Spinal cord (tissue), 10 donors: ENCODE data around the gene CHRNA10. TPM values are rescaled to one million over a fixed set of nuclear protein-coding genes. Genes with fewer than 3 reads are reported as not detected.
A peak's percentile ranks its signal among the peaks of the same experiment; 100 is the strongest.
"Not testable (repeated sequence)": the region's sequence is repeated elsewhere in the genome, so short reads cannot be mapped to it uniquely, and the experiment has no call there.

Source experiments
- DNase-seq, 6 donors: peaks; one replicate each; pipeline versions ENCODE4 v3.0.0 to v3.0.0-alpha.2; 2013 to 2015; ENCODE audit warnings: low spot score in 6 of 6, low read depth in 4 of 6
- H3K27ac ChIP-seq: one replicate; pipeline ENCODE4 v1.5.1; 2013; ENCODE audit warnings: low read depth, low read length, control low read depth
- H3K27me3 ChIP-seq: one replicate; pipeline ENCODE4 v1.6.1; 2013; ENCODE audit warnings: low read length; ENCODE audit not compliant: control insufficient read depth, insufficient read depth
- H3K36me3 ChIP-seq: one replicate; pipeline ENCODE4 v1.6.1; 2013; ENCODE audit warnings: low read length; ENCODE audit not compliant: control insufficient read depth, insufficient read depth
- H3K4me1 ChIP-seq: one replicate; pipeline ENCODE4 v1.6.1; 2013; ENCODE audit warnings: low read length; ENCODE audit not compliant: control insufficient read depth, insufficient read depth
- H3K4me3 ChIP-seq: one replicate; pipeline ENCODE4 v1.5.1; 2013; ENCODE audit warnings: low read depth, low read length, control low read depth
- H3K9me3 ChIP-seq: one replicate; pipeline ENCODE4 v1.6.1; 2013; ENCODE audit warnings: low read length; ENCODE audit not compliant: control insufficient read depth, insufficient read depth
- WGBS: methylation state at CpG from one replicate; pipeline ENCODE4 v1.1.5; 2013; ENCODE audit warnings: missing lambda C conversion rate; ENCODE audit not compliant: insufficient coverage; 5-methylcytosine and 5-hydroxymethylcytosine counted together
- polyA plus RNA-seq, 2 donors: library from polyadenylated mRNA; unstranded; fragments of 120-200 nt; gene quantifications; one replicate each; pipeline ENCODE4 v1.2.1, GENCODE V29; 2013; ENCODE audit not compliant: insufficient read length in 2 of 2
- total RNA-seq, 2 donors: library from RNA; depleted of rRNA in 1 of 2; stranded (reverse); fragments of 120-200 nt in 1 of 2; fragments of >200 nt in 1 of 2; gene quantifications; one replicate each; pipeline versions ENCODE4 v1.2.3 to v1.2.4, GENCODE V29; 2013 to 2014
- donor health status: healthy.

The CHRNA10 gene
- total and polyA plus RNA-seq, 4 donors: 0.40 to 2.6 (median 1.5) TPM

DNA sequence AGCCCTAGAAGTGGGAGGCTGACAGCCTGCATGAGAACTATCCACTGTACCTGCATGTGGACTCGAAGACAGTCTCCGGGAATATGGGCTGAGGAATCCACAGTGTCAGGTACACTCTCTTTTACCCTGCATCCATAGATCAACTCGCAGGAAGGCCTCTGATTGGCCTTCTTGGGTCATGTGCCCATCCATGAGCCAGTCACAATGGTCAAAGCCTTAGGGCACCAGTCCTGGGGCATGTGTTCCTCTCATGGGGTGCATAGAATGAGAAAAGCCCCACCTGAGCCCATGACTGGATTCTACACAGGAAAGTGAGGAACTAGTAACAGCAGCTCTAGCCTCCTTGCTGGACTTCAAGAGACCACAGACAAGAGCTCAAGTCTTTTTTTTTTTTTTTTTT, 15.6 kb downstream of the CHRNA10 start:
- Histone ChIP-seq H3K27me3 (no peaks in the 10 kb centered on the region), H3K27ac (no peak overlapping the region), H3K4me1 (no peaks in the 10 kb centered on the region), H3K36me3 (no peaks in the 10 kb centered on the region), H3K4me3 (no peak overlapping the region), H3K9me3 (no peaks in the 10 kb centered on the region)
- no peak for DNase-seq
- WGBS: 91% methylated on average over 3 of the region's 3 CpGs

DNA sequence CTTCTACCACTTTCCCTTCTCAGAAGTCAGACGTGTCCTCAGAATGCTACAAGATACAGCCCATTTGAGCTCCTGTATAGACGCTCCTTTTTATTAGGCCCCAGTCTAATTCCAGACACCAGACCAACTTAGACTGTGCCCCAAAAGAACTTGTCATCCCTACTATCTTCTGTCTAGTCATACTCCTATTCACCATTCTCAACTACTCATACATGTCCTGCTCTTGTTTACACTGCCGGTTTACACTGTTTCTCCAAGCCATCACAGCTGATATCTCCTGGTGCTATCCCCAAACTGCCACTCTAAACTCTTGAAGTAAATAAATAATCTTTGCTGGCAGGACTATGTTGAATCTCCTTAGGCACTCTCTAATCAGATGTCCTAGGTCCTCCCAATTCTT, 18.7 kb downstream of the CHRNA10 start:
- not testable (repeated sequence) for H3K4me1 ChIP-seq, H3K9me3 ChIP-seq, H3K27me3 ChIP-seq, H3K27ac ChIP-seq, H3K36me3 ChIP-seq, H3K4me3 ChIP-seq, DNase-seq
- 86% methylated on average over 1 of the region's 3 CpGs for WGBS

DNA sequence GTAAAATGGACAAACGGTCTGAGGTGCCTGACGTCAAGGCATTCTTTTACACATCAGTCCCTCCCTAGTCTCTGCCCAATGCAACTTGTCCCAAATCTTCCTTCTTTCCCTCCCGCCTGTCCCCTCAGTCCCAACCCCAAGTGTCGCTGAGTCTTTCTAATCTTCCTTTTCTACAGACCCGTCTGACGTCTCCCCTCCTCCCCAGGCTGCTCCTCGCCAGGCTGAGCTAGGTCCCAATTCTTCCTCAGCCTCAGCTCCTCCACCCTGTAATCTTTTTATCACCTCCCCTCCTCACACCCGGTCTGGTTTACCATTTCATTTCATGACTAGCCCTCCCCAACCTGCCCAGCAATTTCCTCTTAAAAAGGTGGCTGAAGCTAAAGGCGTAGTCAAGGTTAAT, 21.8 kb downstream of the CHRNA10 start:
- 41% methylated on average over 9 of the region's 9 CpGs for WGBS
- H3K9me3 ChIP-seq, DNase-seq, H3K36me3 ChIP-seq, H3K27ac ChIP-seq, H3K4me1 ChIP-seq, H3K4me3 ChIP-seq, H3K27me3 ChIP-seq: not testable (repeated sequence)

GRCh38 chr11:3648843-3649242, 22.3 kb downstream of the CHRNA10 start:
- not testable (repeated sequence) for H3K4me3 ChIP-seq, H3K27ac ChIP-seq, DNase-seq, H3K36me3 ChIP-seq, H3K4me1 ChIP-seq, H3K9me3 ChIP-seq, H3K27me3 ChIP-seq
- 91% methylated on average over 12 of the region's 13 CpGs for WGBS

DNA sequence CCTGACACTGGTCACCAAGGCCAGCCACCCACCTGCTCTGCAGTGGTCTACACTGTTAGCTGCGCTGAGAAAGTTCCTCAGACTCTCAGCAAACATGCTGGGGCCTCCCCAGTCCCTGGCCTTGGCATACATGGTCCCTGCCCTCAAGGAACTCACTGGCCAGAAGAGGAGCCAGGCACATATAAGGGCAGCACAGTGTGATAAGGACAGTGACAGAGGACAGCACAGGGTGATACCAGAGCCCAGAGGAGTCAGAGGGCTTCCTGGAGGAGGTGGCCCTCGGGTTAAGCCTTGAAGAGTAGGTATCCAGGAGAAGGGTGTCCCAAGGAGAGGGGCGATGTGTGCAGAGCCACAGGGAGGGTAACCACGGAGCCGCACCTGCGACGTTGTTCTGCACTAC, 25.6 kb downstream of the CHRNA10 start:
- Histone ChIP-seq H3K27ac (no peak overlapping the region), H3K4me1 (peaks cover 20% of the 10 kb centered on the region), H3K36me3 (no peaks in the 10 kb centered on the region), H3K9me3 (no peaks in the 10 kb centered on the region), H3K4me3 (no peak overlapping the region), H3K27me3 (peaks cover 6% of the 10 kb centered on the region)
- DNase-seq: no peak
- 92% methylated on average over 5 of the region's 7 CpGs for WGBS

GRCh38 chr11:3644817-3645235, 26.4 kb downstream of the CHRNA10 start, which contains the start of gene ART1:
Gene ART1, plus strand, starts transcription at chr11:3645128. Its CDS starts 14,086 bp downstream, at chr11:3659214.
- no peaks in the 10 kb centered on the region for H3K36me3 ChIP-seq
- H3K27me3 ChIP-seq: peaks cover 6% of the 10 kb centered on the region
- 96% methylated on average over 2 of the region's 4 CpGs for WGBS
- H3K4me1 ChIP-seq: peaks cover 20% of the 10 kb centered on the region
- no peaks in the 10 kb centered on the region for H3K9me3 ChIP-seq
- no peak for DNase-seq
- H3K4me3 ChIP-seq: no peak within 1 kb of the TSS
- no peak within 1 kb of the TSS for H3K27ac ChIP-seq

- H3K36me3 ChIP-seq, H3K27ac ChIP-seq, H3K4me3 ChIP-seq, H3K27me3 ChIP-seq, DNase-seq, H3K9me3 ChIP-seq: not testable (repeated sequence)
- H3K4me1 ChIP-seq: peaks cover 20% of the 10 kb centered on the region
- 53% methylated on average over 8 of the region's 11 CpGs for WGBS
Observed at GRCh38 chr11:3643102-3643546, 28.1 kb downstream of the CHRNA10 start.

- Histone ChIP-seq H3K36me3 (no peaks in the 10 kb centered on the region), H3K27ac (no peak overlapping the region), H3K4me3 (peak overlapping the region; percentile 54), H3K27me3 (peaks cover 4% of the 10 kb centered on the region), H3K4me1 (peaks cover 20% of the 10 kb centered on the region), H3K9me3 (no peaks in the 10 kb centered on the region)
- 0% methylated on average over 50 of the region's 55 CpGs for WGBS
- peak; percentile 43 to 95 (median 62) for DNase-seq
Observed at GRCh38 chr11:3642071-3642951, 28.9 kb downstream of the CHRNA10 start.

DNA sequence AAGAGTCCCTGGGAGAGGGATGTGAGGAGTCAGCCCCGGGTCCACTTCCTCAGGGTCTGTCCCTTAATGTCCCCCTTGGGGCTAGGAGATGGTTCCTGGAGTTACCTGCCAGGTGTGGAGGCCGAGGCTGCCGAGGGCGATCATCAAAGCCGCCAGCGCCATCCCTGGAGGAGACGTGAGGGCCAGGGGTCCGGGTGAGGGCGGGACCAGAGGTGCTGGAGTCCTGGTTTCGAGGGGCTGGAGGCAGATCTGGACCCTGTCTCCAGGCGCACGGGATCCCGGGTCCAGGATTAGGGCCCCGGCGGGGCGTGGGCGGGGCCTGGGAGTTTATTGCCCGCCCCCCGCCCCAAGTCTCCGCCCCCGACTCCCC, 29.5 kb downstream of the CHRNA10 start, which contains the start of gene ART5:
Gene ART5 (minus strand): TSS at position 292 of the 370 bp plus-strand sequence. CDS start 130 bp downstream, at position 162.
- no peaks in the 10 kb centered on the region for H3K36me3 ChIP-seq
- H3K4me3 ChIP-seq: peak within 1 kb of the TSS; percentile 54
- no peak for DNase-seq
- 4% methylated on average over 17 of the region's 21 CpGs for WGBS
- H3K4me1 ChIP-seq: peaks cover 20% of the 10 kb centered on the region
- H3K27me3 ChIP-seq: peaks cover 4% of the 10 kb centered on the region
- no peaks in the 10 kb centered on the region for H3K9me3 ChIP-seq
- H3K27ac ChIP-seq: no peak within 1 kb of the TSS

GRCh38 chr11:3641191-3641590, 30.0 kb downstream of the CHRNA10 start:
- Histone ChIP-seq H3K27ac (no peak overlapping the region), H3K9me3 (no peaks in the 10 kb centered on the region), H3K36me3 (no peaks in the 10 kb centered on the region), H3K4me3 (no peak overlapping the region), H3K27me3 (peaks cover 4% of the 10 kb centered on the region), H3K4me1 (peaks cover 20% of the 10 kb centered on the region)
- WGBS: 54% methylated on average over 7 of the region's 8 CpGs
- no peak for DNase-seq
